ENCODE results near the gene CES2. TPM values are rescaled to one million over a fixed set of nuclear protein-coding genes. Genes with fewer than 3 reads are reported as not detected.
A peak's percentile ranks its signal among the peaks of the same experiment; 100 is the strongest.
"Not testable (repeated sequence)": the region's sequence is repeated elsewhere in the genome, so short reads cannot be mapped to it uniquely, and the experiment has no call there.

CES2 gene
- total and polyA plus RNA-seq, 9 donors, result 25.5 to 51.9 (median 38.9) TPM

DNA sequence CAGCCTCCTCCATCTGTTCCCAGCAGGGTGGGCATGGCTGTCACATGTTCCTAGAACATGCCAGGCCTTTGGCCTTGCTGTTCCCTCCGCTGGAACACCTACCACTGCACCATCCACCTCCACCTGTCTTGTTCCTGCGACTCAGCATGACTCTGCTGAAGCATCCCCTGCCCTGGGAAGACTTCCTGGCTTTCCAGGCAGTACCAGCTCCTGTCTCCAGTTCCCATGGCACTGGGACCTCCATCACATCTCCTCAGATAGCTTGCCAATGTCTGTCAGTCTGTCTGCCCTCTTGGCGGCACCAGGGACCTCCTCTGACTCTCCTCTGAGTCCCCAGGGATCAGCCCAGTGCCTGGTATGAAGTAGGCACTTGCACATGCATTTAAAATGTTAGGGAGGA is 39.3 kb upstream of the CES2 start:
- Histone ChIP-seq H3K9me3 (no peaks in the 10 kb centered on the region), H3K4me3 (no peak overlapping the region), H3K36me3 (no peaks in the 10 kb centered on the region), H3K27me3 (no peaks in the 10 kb centered on the region), H3K27ac (no peak overlapping the region), H3K4me1 (ENCODE audit: insufficient read depth) (peaks cover 26% of the 10 kb centered on the region)
- 89 to 96% (median 93%) methylated on average over 3 of the region's 3 CpGs for WGBS, 3 donors
- TF ChIP-seq, protein P1, sequence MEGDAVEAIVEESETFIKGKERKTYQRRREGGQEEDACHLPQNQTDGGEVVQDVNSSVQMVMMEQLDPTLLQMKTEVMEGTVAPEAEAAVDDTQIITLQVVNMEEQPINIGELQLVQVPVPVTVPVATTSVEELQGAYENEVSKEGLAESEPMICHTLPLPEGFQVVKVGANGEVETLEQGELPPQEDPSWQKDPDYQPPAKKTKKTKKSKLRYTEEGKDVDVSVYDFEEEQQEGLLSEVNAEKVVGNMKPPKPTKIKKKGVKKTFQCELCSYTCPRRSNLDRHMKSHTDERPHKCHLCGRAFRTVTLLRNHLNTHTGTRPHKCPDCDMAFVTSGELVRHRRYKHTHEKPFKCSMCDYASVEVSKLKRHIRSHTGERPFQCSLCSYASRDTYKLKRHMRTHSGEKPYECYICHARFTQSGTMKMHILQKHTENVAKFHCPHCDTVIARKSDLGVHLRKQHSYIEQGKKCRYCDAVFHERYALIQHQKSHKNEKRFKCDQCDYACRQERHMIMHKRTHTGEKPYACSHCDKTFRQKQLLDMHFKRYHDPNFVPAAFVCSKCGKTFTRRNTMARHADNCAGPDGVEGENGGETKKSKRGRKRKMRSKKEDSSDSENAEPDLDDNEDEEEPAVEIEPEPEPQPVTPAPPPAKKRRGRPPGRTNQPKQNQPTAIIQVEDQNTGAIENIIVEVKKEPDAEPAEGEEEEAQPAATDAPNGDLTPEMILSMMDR (IDR thresholded peaks at IDR 0.05), result no peak
- TF ChIP-seq EP300 (IDR thresholded peaks at IDR 0.05) (no peak), POLR2A (IDR thresholded peaks at IDR 0.05) (no peak)
- intact Hi-C loops (cut with DNase I), result loop anchor here (2.0 to 10.0 kb wide), 3 partner anchors 33 to 259 kb away; partner anchors contain the start of genes CIAO2B (in 2 of the 4), B3GNT9 (in 1 of the 4), FBXL8 (in 1 of the 4) and TRADD (in 1 of the 4)
- DNase-seq, result no peak

DNA sequence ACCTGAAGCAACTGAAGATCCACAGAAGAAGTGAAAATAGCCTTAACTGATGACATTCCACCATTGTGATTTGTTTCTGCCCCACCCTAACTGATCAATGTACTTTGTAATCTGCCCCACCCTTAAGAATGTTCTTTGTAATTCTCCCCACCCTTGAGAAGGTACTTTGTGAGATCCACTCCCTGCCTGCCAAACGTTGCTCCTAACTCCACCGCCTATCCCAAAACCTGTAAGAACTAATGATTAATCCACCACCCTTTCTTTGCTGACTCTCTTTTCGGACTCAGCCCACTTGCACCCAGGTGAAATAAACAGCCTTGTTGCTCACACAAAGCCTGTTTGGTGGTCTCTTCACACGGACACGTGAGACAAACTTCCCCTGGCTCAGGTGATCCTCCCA is 38.6 kb upstream of the CES2 start:
- H3K27me3 ChIP-seq, H3K27ac ChIP-seq, H3K9me3 ChIP-seq, H3K4me3 ChIP-seq, H3K36me3 ChIP-seq, DNase-seq: not testable (repeated sequence)
- 69 to 76% (median 75%) methylated on average over 5 of the region's 5 CpGs for WGBS, 3 donors
- H3K4me1 ChIP-seq (ENCODE audit: insufficient read depth), result peaks cover 32% of the 10 kb centered on the region
- intact Hi-C loops (cut with DNase I), result loop anchor here in 3 of 4 donors (5.0 to 10.0 kb wide), 2 partner anchors 36 to 258 kb away; partner anchors contain the start of genes CIAO2B (in 2 of the 3), B3GNT9 (in 1 of the 3), FBXL8 (in 1 of the 3) and TRADD (in 1 of the 3)

DNA sequence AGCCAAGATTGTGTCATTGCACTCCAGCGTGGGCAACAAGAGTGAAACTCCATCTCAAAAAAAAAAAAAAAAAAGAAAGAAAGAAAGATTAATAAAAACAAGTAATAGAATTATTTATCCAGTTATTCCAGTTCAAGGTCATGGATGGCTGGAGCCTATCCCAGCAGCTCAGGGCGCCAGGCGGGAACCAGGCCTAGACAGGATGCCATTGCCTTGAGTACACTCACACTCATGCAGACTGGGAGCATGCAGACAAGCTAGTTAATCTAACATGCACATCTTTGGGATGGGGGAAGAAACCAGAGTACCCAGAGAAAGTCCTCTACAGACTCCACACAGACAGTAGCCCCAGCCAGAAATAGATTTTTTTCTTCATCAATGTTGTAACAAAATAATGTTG is 37.1 kb upstream of the CES2 start:
- H3K27me3 ChIP-seq, result no peaks in the 10 kb centered on the region
- TF ChIP-seq EP300 (IDR thresholded peaks at IDR 0.05) (no peak), POLR2A (IDR thresholded peaks at IDR 0.05) (no peak)
- TF ChIP-seq, protein P1 (IDR thresholded peaks at IDR 0.05), result no peak
- WGBS, 3 donors, result 1 to 22% (median 3%) methylated on average over 3 of the region's 3 CpGs
- H3K9me3 ChIP-seq, result no peaks in the 10 kb centered on the region
- H3K27ac ChIP-seq, result peak overlapping the region in 1 of 2 donors; percentile 45
- H3K4me1 ChIP-seq (ENCODE audit: insufficient read depth), result peaks cover 32% of the 10 kb centered on the region
- intact Hi-C loops (cut with DNase I), result loop anchor here in 3 of 4 donors (5.0 to 10.0 kb wide), 2 partner anchors 34 to 257 kb away; partner anchors contain the start of genes CIAO2B (in 2 of the 3), B3GNT9 (in 1 of the 3), FBXL8 (in 1 of the 3) and TRADD (in 1 of the 3)
- H3K4me3 ChIP-seq, result no peak overlapping the region
- DNase-seq, result peak; percentile 76 to 85 (median 79)
- no peaks in the 10 kb centered on the region for H3K36me3 ChIP-seq

DNA sequence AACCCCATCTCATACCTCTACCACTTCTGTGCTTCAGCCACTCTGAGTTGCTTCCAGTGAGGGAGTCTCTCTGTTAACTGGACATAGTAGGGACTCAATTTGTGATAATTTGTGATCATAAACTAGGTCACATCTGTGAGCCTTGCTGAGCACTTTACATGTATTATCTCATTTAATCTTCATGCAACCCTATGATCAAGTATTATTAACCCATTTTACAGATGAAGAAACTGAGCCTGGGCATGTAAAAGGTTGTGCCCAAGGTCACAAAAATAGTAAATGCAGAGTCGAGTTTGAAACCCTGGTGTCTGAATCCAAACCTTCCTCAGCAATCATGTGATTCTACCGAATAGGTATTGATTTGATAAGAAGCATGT is 36.4 kb upstream of the CES2 start:
- H3K9me3 ChIP-seq, result no peaks in the 10 kb centered on the region
- WGBS, 3 donors, result 39 to 62% (median 45%) methylated on average over 2 of the region's 2 CpGs
- H3K4me3 ChIP-seq, result no peak overlapping the region
- no peak for DNase-seq
- TF ChIP-seq, protein P1 (IDR thresholded peaks at IDR 0.05), result no peak
- TF ChIP-seq EP300 (IDR thresholded peaks at IDR 0.05) (no peak), POLR2A (IDR thresholded peaks at IDR 0.05) (no peak)
- peak overlapping the region; percentile 68 to 81 for H3K27ac ChIP-seq
- H3K4me1 ChIP-seq (ENCODE audit: insufficient read depth), result peaks cover 36% of the 10 kb centered on the region
- intact Hi-C loops (cut with DNase I), result loop anchor here in 3 of 4 donors (5.0 to 10.0 kb wide), 2 partner anchors 33 to 256 kb away; partner anchors contain the start of genes CIAO2B (in 2 of the 3), B3GNT9 (in 1 of the 3), FBXL8 (in 1 of the 3) and TRADD (in 1 of the 3)
- H3K36me3 ChIP-seq, result no peaks in the 10 kb centered on the region
- no peaks in the 10 kb centered on the region for H3K27me3 ChIP-seq

DNA sequence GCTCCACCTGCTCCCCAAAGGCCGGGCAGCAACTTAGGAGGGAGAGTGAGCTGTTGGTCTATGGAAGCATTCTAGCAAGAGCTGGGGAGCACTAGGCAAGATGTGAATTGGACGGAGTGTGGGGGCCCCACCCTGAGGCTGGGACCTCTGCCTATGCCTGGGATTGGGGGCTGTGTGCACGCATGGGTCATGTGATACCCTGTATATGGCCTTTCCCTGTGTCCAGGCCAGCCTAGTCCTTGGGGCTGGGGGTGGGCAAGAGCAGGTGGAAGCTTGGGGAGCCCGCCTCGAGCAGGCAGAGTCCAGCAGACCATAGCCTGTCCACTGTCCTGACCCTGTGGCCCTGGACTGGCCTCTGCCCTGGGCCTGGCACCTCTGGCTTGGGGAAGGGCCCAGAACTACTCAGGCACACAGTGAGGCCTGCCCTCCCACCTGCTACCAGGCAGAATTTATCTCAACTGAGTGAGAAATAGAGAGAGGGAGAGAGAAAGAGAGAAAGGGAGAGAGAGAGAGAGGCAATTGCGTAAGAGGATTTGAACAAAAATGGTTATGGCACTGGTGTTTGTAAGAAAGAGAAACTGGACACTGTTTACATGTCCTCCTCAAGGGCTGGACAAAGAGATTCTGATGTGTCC is 35.9 kb upstream of the CES2 start:
- Histone ChIP-seq H3K27ac (peak overlapping the region; percentile 68 to 81), H3K4me3 (no peak overlapping the region), H3K4me1 (ENCODE audit: insufficient read depth) (peaks cover 38% of the 10 kb centered on the region), H3K27me3 (no peaks in the 10 kb centered on the region), H3K36me3 (no peaks in the 10 kb centered on the region), H3K9me3 (no peaks in the 10 kb centered on the region)
- intact Hi-C loops (cut with DNase I), result loop anchor here in 3 of 4 donors (5.0 to 10.0 kb wide), 2 partner anchors 33 to 255 kb away; partner anchors contain the start of genes CIAO2B (in 2 of the 3), B3GNT9 (in 1 of the 3), FBXL8 (in 1 of the 3) and TRADD (in 1 of the 3)
- DNase-seq, result peak; percentile 47 to 72 (median 62)
- TF ChIP-seq POLR2A (IDR thresholded peaks at IDR 0.05) (no peak), EP300 (IDR thresholded peaks at IDR 0.05) (no peak)
- TF ChIP-seq, protein P1 (IDR thresholded peaks at IDR 0.05), result no peak
- WGBS, 3 donors, result 60 to 64% (median 62%) methylated on average over 6 of the region's 6 CpGs

Measured in ovary (tissue), 9 donors.